GM19193 (cell line): Measurements from ENCODE around the gene NPY.

Experiments
- POLR2A ChIP-seq: IDR thresholded peaks from 4 replicates; pipeline ENCODE4 v1.6.1; 2011; ENCODE audit not compliant: insufficient read depth, insufficient read length; ENCODE audit errors: extremely low read depth

NPY gene

DNA sequence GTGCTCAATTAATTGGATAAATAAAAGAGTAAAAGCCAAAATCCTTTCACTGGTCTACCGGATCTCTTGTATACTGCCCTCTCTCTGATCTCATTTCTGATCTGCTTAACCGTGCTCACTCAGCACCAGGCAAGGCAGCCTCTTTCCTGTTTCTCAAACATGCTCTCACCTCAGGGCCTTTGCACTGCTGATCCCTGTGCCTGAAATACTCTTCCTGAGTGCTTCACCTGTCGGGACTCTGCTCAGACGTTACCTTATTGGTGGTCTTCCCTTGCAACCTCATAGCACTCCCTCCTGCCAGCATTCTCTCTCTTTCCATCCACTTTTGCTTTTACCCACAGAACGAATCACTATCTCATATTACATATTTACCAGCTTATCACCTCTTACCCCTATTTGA is 55.6 kb downstream of the NPY start:
- TF ChIP-seq POLR2A = no peak

DNA sequence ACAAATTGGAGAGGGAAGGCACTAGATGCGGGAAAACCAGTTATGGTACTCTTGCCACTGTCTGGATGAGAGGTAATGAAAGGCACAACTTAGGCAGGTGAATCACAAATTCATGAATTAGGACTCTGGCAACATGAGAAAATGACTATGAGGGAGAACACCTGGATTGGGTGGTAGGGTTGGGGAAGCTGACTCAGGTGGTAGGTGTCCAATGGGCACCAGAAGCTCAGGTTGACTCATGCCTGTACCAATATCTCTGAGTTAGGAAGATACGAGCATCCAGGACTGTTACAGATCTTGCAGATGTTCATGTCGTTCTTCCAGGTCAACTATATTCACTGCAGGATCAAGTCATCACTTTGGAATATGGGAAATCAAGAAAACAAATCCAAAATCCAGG is 56.7 kb downstream of the NPY start:
- TF ChIP-seq POLR2A = no peak
